ENCODE data around the gene PXDN.
"Not testable (repeated sequence)": the region's sequence is repeated elsewhere in the genome, so short reads cannot be mapped to it uniquely, and the experiment has no call there.

Gene PXDN

GRCh38 chr2:1744446-1745170, at the start of gene PXDN:
PXDN (minus strand) TSS chr2:1744515; CDS start chr2:1744455, 60 bp downstream.
- DNase-seq (ENCODE audit: low read depth in 1 of 2, low spot score in 1 of 2) = no peak

- DNase-seq (ENCODE audit: low read depth in 1 of 2, low spot score in 1 of 2) = no peak
Measured at GRCh38 chr2:1793868-1794445, 49.6 kb upstream of the PXDN start.

- DNase-seq (ENCODE audit: low read depth in 1 of 2, low spot score in 1 of 2) = no peak
Measured at GRCh38 chr2:1793001-1793867, 48.9 kb upstream of the PXDN start.

- DNase-seq (ENCODE audit: low read depth in 1 of 2, low spot score in 1 of 2) = no peak
Measured at GRCh38 chr2:1791685-1792435, 47.5 kb upstream of the PXDN start.

DNA sequence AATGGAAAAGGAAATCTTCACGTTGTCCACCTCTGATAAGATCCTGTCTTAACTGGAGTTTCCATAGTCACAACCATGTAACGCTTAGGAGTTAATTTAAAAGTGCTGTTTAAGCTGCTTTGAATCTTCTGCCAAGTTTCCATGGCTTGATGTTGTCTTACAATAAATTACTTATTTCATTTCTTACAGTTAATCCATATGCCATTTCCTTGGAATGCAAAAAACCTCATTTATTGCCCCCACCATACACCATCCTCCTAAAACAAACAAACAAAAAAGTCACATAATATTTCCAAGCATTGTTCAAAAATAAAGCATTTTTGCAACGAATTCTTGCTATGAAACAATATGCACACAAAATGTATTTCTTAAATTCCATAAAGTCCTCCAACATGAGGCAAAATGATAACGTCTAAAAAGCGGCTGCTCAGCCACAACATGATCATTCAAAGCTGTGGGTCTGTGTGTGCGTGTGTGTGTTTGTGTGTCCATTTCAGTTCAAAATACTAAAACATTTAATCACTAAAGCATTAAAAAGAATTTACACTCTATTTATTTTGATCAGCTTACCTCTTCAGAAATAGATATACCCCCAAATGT, 46.8 kb upstream of the PXDN start:
- no peak for DNase-seq (ENCODE audit: low read depth in 1 of 2, low spot score in 1 of 2)

- no peak for DNase-seq (ENCODE audit: low read depth in 1 of 2, low spot score in 1 of 2)
Measured at GRCh38 chr2:1790473-1790872, 46.2 kb upstream of the PXDN start.

GRCh38 chr2:1789610-1790009, 45.3 kb upstream of the PXDN start:
- no peak for DNase-seq (ENCODE audit: low read depth in 1 of 2, low spot score in 1 of 2)

- DNase-seq (ENCODE audit: low read depth in 1 of 2, low spot score in 1 of 2) = no peak
Measured at GRCh38 chr2:1788478-1788959, 44.2 kb upstream of the PXDN start.

GRCh38 chr2:1787755-1788477, 43.6 kb upstream of the PXDN start:
- DNase-seq (ENCODE audit: low read depth in 1 of 2, low spot score in 1 of 2) = no peak

- no peak for DNase-seq (ENCODE audit: low read depth in 1 of 2, low spot score in 1 of 2)
Measured at GRCh38 chr2:1784986-1785617, 40.8 kb upstream of the PXDN start.

- no peak for DNase-seq (ENCODE audit: low read depth in 1 of 2, low spot score in 1 of 2)
Measured at GRCh38 chr2:1784087-1784486, 39.8 kb upstream of the PXDN start.

DNA sequence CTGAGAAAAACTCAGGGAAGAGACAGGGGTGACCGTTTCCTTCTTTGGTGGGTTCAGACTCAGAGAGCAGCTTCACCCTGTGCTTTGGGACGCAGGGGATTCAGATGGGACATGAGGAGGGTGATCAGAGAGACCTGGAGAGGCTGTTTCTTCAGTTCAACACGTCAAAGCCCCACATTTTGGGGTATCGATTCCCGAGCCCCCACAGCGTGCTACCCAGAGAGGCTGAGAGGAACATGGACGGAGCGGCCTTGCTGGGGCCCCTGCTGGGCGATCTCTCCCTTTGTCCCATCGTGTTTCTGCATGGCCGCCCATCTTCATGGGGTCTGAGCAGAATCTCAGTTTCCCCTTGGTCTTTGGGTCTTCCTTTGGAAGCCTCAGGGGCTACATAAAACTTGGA, 38.2 kb upstream of the PXDN start:
- DNase-seq (ENCODE audit: low read depth in 1 of 2, low spot score in 1 of 2) = no peak

DNA sequence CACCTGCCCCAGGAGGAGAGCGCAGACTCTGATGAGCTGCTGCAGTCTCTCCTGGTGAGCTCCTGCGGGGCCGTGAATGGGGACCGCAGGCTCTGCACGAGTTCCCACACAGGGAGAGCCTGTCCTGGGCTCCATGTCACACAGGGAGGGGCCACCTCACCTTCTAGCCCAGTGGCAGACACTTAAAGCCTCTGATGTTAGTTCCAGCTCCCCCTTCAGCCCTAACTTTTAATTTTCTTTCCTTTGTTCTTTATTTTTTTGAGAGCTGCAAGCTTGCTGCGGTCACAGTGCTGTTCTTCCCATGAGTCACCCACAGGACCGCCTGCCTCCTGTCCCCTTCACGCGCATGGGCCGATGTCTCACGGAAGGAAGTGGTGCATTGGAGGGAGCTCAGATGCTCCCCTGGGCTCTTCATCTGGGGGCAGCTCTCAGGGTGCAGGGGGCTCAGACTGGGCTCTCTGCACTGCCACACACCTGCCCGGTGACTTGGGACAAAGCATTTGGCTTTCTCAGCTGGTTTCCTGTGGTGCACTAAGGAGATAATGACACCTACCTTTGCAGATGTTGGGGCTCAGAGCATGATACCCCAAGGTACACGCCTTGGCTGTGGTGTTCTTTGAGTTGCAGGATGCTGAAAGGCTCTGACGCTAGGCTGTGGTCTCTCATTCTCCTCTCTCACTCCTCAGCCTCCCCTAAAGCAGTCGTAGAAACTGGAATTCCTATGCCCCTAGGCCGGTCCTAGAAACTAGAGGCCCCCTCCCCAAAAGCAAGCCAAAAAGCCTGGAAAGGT, 37.2 kb upstream of the PXDN start:
- DNase-seq (ENCODE audit: low read depth in 1 of 2, low spot score in 1 of 2) = peak in 1 of 2 donors; percentile 15

- DNase-seq (ENCODE audit: low read depth in 1 of 2, low spot score in 1 of 2) = no peak
Measured at GRCh38 chr2:1780693-1781092, 36.4 kb upstream of the PXDN start.

DNA sequence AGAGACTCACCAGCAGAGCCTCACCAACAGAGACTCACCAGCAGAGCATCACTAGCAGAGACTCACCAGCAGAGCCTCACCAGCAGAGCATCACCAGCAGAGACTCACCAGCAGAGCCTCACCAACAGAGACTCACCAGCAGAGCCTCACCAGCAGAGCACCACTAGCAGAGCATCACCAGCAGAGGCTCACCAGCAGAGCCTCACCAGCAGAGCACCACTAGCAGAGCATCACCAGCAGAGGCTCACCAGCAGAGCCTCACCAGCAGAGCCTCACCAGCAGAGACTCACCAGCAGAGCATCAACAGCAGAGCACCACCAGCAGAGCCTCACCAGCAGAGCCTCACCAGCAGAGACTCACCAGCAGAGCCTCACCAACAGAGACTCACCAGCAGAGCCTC, 35.7 kb upstream of the PXDN start:
- DNase-seq (ENCODE audit: low read depth in 1 of 2, low spot score in 1 of 2) = not testable (repeated sequence)

GRCh38 chr2:1778566-1778965, 34.3 kb upstream of the PXDN start:
- DNase-seq (ENCODE audit: low read depth in 1 of 2, low spot score in 1 of 2) = no peak

DNA sequence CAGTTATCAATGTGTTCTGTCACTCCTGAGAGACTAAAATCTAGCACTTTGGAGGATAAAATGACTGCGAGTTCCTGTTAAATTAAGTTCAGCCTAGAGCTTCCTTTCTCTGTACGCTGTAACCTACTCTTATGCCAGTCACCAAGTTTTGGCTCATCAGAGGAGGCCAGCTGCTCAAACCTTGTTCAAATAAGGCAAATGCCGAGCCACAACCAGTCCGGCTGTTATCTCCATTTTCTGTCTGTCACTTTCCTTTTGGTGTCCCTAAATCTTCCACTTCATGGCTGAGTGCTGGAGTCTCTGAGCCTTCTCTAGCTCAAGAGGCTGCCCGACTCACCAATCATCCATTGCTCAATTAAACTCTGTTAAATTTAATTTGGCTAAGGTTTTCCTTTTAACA, 33.5 kb upstream of the PXDN start:
- DNase-seq (ENCODE audit: low read depth in 1 of 2, low spot score in 1 of 2) = no peak

DNA sequence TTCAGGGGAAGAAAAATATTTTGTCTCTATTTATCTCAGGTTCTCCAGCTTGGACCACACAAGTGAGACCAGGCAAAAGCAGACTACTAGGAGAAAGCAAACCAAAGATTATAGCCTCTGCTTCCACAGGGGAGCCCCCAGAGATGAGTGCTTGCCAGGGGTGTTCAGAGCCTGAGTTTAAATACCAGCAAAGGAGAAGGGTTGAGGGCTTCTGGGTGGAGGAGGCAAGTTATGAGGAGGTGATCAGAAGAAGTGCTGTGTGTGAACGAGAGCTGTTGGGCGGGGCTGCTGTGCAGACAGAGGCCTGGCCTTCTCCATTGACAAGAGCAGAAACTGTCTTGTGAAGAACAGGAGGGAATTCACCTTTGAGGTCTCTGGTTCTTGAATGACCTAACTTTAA, 32.8 kb upstream of the PXDN start:
- no peak for DNase-seq (ENCODE audit: low read depth in 1 of 2, low spot score in 1 of 2)

DNA sequence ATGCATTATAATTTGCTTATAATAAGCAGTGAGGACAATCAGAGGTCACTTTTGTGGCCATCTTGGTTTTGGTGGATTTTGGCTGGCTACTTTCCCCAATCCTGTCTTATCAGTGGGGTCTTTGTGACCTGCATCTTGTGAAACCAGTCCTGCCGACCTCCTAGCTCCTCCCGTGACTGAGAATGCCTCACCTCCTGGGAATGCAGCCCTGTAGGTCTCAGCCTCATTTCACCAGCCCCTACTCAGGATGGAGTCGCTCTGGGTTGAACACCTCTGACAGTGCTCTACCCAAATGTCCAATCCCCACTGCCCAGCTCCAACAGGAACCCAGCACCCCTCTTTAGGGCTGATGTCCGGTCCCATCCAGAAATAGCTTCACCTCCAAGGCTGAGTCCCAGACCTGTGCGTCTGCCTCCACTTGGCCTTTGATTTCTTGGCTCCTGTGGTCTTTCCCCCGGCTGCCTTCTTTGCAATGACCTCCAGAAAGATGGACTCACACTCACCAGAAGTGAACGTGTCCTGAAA, 31.3 kb upstream of the PXDN start:
- no peak for DNase-seq (ENCODE audit: low read depth in 1 of 2, low spot score in 1 of 2)
